Ascending aorta (tissue), 2 donors: ENCODE data around the gene TRIM24. TPM values are rescaled to one million over a fixed set of nuclear protein-coding genes. Genes with fewer than 3 reads are reported as not detected.

ENCODE experiments used
- DNase-seq, 2 donors: peaks; one replicate each; pipeline ENCODE4 v3.0.0-alpha.2; 2019; ENCODE audit warnings: low spot score in 2 of 2
- H3K27ac ChIP-seq, 2 donors: fragments of 200-600 bp; sonication (generic); one replicate each; pipeline ENCODE4 v1.5.1; 2016 to 2017; ENCODE audit warnings: mild to moderate bottlenecking in 1 of 2
- H3K27me3 ChIP-seq: fragments of 200-600 bp; sonication (generic); one replicate; pipeline ENCODE4 v1.5.1; 2017
- H3K36me3 ChIP-seq, 2 donors: fragments of 200-600 bp; sonication (generic); one replicate each; pipeline ENCODE4 v1.5.1; 2016
- H3K4me1 ChIP-seq, 2 donors: fragments of 200-600 bp; sonication (generic); one replicate each; pipeline ENCODE4 v1.5.1; 2016 to 2017; ENCODE audit warnings: mild to moderate bottlenecking in 1 of 2
- H3K4me3 ChIP-seq, 2 donors: fragments of 200-600 bp; sonication (generic); one replicate each; pipeline ENCODE4 v1.5.1; 2016 to 2017; ENCODE audit warnings: mild to moderate bottlenecking in 1 of 2
- H3K9me3 ChIP-seq, 2 donors: fragments of 200-600 bp; sonication (generic); one replicate each; pipeline ENCODE4 v1.5.1; 2016
- intact Hi-C: fragments of 100-400 bp; cut with DNase I; formaldehyde crosslinking; loops from one replicate; pipeline ENCODE4 v1.15.1; 2023
- total RNA-seq: library from RNA; depleted of rRNA; stranded (reverse); fragments of >200 nt; gene quantifications from one replicate; pipeline ENCODE4 v1.1.0, GENCODE V29; 2016
- TF ChIP-seq, protein P1 (sequence below), 3 experiments: fragments of 200-600 bp in 2 of 3; fragments of 450-650 bp in 1 of 3; sonication (generic) in 2 of 3; IDR thresholded peaks; one replicate each; pipeline ENCODE4 v1.5.1; 2016 to 2019; ENCODE audit warnings: antibody characterized with exemption in 3 of 3, mild to moderate bottlenecking in 1 of 3, moderate library complexity in 1 of 3

The TRIM24 gene
- total RNA-seq, 1 donor from 2014 or later = 2.3 TPM

DNA sequence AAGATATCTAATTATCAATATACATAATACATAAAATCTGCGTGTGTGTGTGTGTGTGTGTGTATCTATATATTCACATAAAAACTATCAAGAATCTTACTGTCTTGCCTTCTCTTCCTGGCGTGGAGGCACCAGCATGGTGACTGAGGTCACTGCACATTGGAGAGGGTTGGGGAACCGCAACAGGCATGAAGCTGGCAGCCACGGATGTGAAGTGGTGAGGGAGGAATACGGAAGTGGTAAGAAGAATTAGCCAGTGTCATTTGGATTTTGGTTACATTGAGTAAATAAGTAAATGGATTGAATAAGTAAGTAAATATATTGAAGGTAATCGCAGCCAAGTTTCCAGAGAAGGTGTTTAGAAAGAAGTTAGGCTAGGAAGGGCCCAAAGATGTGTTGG, 85.1 kb downstream of the TRIM24 start:
- no peaks in the 10 kb centered on the region for H3K9me3 ChIP-seq
- intact Hi-C loops = no loop called here
- H3K36me3 ChIP-seq = peaks cover 0 to 17% of the 10 kb centered on the region in 2 donors
- H3K4me3 ChIP-seq = no peak overlapping the region
- no peak overlapping the region for H3K27ac ChIP-seq
- H3K4me1 ChIP-seq = no peaks in the 10 kb centered on the region
- DNase-seq = no peak
- TF ChIP-seq, protein P1, sequence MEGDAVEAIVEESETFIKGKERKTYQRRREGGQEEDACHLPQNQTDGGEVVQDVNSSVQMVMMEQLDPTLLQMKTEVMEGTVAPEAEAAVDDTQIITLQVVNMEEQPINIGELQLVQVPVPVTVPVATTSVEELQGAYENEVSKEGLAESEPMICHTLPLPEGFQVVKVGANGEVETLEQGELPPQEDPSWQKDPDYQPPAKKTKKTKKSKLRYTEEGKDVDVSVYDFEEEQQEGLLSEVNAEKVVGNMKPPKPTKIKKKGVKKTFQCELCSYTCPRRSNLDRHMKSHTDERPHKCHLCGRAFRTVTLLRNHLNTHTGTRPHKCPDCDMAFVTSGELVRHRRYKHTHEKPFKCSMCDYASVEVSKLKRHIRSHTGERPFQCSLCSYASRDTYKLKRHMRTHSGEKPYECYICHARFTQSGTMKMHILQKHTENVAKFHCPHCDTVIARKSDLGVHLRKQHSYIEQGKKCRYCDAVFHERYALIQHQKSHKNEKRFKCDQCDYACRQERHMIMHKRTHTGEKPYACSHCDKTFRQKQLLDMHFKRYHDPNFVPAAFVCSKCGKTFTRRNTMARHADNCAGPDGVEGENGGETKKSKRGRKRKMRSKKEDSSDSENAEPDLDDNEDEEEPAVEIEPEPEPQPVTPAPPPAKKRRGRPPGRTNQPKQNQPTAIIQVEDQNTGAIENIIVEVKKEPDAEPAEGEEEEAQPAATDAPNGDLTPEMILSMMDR (IDR thresholded peaks at IDR 0.05) = no peak
- H3K27me3 ChIP-seq = no peaks in the 10 kb centered on the region

DNA sequence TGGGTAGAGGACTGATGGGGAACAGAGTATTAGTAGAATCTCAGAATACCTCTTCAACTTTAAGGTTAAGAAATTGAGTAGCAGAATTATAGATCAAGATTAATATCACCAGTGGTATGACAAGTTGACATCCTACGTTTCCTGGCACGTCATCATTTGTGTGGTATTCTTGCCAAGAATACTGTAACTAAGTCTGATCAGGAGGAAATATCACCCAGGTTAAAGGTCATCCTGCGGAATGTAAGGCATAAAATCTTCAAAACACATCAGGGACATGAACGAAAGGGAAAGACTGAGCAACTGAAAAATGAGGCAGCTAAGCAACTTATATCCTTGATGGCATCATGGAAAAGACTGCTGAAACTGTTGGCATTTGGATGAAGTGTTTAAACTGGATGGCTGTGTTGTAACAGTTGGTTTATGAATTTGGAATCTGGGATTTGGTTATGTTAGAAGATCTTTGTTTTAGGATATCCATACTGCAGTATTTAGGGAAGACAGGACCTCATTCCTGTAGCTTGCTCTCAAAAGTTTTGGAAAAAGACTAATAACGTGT, 86.1 kb downstream of the TRIM24 start:
- Histone ChIP-seq H3K9me3 (no peaks in the 10 kb centered on the region), H3K27me3 (no peaks in the 10 kb centered on the region), H3K27ac (no peak overlapping the region), H3K4me3 (no peak overlapping the region), H3K36me3 (peaks cover 2 to 13% of the 10 kb centered on the region in 2 donors), H3K4me1 (no peaks in the 10 kb centered on the region)
- no peak for DNase-seq
- intact Hi-C loops = no loop called here
- TF ChIP-seq, protein P1 (IDR thresholded peaks at IDR 0.05) = no peak

DNA sequence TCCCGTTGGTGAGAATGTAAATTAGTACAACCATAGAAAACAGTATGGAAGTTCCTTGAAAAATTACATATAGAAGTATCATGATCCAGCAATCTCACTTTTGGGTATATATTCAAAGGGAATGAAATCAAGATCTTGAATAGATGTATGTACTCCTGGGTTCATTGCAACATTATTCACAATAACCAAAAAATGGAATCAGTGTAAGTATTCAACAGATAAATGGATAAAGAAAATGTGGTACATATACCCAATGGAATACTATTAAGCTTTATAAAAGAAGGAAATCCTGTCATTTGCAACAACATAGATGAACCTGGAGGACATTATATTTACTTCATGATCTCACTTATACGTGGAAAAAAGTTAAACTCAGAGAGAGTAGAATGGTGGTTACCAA, 86.8 kb downstream of the TRIM24 start:
- TF ChIP-seq, protein P1 (IDR thresholded peaks at IDR 0.05) = no peak
- Histone ChIP-seq H3K4me1 (no peaks in the 10 kb centered on the region), H3K27me3 (no peaks in the 10 kb centered on the region), H3K9me3 (no peaks in the 10 kb centered on the region), H3K4me3 (no peak overlapping the region), H3K27ac (no peak overlapping the region), H3K36me3 (peaks cover 7 to 18% of the 10 kb centered on the region in 2 donors)
- DNase-seq = no peak
- intact Hi-C loops = no loop called here

DNA sequence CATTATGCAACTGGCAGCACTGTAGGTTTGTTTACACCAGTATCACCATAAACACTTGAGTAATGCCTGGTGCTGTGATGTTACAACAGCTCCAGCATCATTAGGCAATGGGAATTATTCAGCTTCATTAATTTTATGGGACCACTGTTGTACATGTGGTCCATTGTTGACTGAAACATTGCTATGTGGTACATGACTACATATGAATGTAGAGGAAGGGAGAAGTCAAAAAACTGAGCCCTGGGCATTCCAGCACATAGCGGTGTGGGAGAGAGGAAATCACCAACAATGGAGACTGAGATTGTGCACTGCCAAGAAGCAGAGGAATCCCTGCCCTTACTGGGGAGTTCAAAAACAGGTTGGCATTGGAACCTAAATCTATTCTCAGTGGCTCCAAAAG, 89.0 kb downstream of the TRIM24 start:
- intact Hi-C loops = no loop called here
- Histone ChIP-seq H3K4me1 (no peaks in the 10 kb centered on the region), H3K27ac (no peak overlapping the region), H3K36me3 (peaks cover 28 to 41% of the 10 kb centered on the region in 2 donors), H3K27me3 (no peaks in the 10 kb centered on the region), H3K9me3 (no peaks in the 10 kb centered on the region), H3K4me3 (no peak overlapping the region)
- no peak for DNase-seq
- TF ChIP-seq, protein P1 (IDR thresholded peaks at IDR 0.05) = no peak

DNA sequence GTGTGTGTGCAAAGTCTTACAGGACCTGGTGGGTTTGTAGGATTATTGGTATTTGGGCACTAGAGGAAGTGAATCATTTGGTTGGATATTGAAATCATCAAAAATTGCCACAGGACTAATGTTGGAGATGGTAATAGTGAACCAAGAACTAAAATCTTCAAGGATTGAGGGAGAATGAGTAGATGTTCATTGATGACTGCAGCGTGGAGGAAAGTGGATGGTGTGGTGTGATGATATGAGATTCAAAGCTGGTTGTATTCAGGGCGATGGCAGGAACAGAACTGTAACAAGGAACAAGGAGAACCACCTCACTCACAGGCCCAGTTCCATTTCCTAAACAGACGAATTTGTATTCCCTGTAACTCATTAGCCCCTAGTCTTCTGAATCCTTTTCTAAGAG, 90.3 kb downstream of the TRIM24 start:
- TF ChIP-seq, protein P1 (IDR thresholded peaks at IDR 0.05) = no peak
- Histone ChIP-seq H3K36me3 (peaks cover 37 to 52% of the 10 kb centered on the region in 2 donors), H3K4me3 (no peak overlapping the region), H3K9me3 (no peaks in the 10 kb centered on the region), H3K4me1 (no peaks in the 10 kb centered on the region), H3K27me3 (no peaks in the 10 kb centered on the region), H3K27ac (no peak overlapping the region)
- no peak for DNase-seq
- intact Hi-C loops = no loop called here

DNA sequence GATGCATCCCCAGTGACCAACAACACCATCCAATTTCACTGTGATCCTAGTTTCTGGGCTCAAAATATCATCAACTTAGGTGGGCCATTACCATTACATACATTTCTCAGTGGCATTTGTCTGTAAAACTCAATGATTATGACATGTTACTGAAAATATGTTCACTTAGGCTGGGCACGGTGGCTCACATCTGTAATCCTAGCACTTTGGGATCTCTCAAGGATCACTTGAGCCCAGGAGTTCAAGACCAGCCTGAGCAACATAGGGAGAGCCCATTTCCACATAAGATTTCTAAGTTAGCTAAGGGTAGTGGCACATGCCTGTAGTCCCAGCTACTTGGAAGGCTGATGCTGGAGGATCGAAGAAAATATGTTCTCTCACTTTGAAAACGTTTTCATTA, 91.0 kb downstream of the TRIM24 start:
- peaks cover 44 to 60% of the 10 kb centered on the region in 2 donors for H3K36me3 ChIP-seq
- no peak overlapping the region for H3K4me3 ChIP-seq
- peaks cover under 1 to 2% of the 10 kb centered on the region in 2 donors for H3K9me3 ChIP-seq
- no peaks in the 10 kb centered on the region for H3K27me3 ChIP-seq
- H3K4me1 ChIP-seq = no peaks in the 10 kb centered on the region
- no peak for DNase-seq
- TF ChIP-seq, protein P1 (IDR thresholded peaks at IDR 0.05) = no peak
- intact Hi-C loops = no loop called here
- H3K27ac ChIP-seq = no peak overlapping the region
